Right atrium auricular region (tissue), 2 donors: ENCODE data around the gene KIAA1191. TPM values are rescaled to one million over a fixed set of nuclear protein-coding genes. Genes with fewer than 3 reads are reported as not detected.

Experiments
- DNase-seq: peaks from one replicate; pipeline ENCODE4 v3.0.0-alpha.2; 2019; ENCODE audit warnings: low spot score
- H3K27ac ChIP-seq, 2 donors: fragments of 200-600 bp; sonication (generic); 1 replicate in 1 of 2; 2 replicates in 1 of 2; pipeline ENCODE4 v1.5.1; 2016 to 2019
- H3K27me3 ChIP-seq, 2 donors: fragments of 200-600 bp; sonication (generic); one replicate each; pipeline versions ENCODE4 v1.5.1 to v1.6.0; 2017 to 2019
- H3K36me3 ChIP-seq: fragments of 200-600 bp; sonication (generic); one replicate; pipeline ENCODE4 v1.5.1; 2016
- H3K4me1 ChIP-seq, 2 donors: fragments of 200-600 bp; sonication (generic); one replicate each; pipeline versions ENCODE4 v1.5.1 to v1.6.0; 2017 to 2019
- H3K4me3 ChIP-seq, 2 donors: fragments of 200-600 bp; sonication (generic); 1 replicate in 1 of 2; 2 replicates in 1 of 2; pipeline ENCODE4 v1.5.1; 2017 to 2019; ENCODE audit warnings: mild to moderate bottlenecking in 1 of 2, moderate library complexity in 1 of 2
- H3K9me3 ChIP-seq, 2 donors: fragments of 200-600 bp; sonication (generic); one replicate each; pipeline ENCODE4 v1.5.1; 2019
- CTCF ChIP-seq, 2 donors: fragments of 200-600 bp; sonication (generic); IDR thresholded peaks; one replicate each; pipeline ENCODE4 v1.5.1; 2019; ENCODE audit warnings: antibody characterized with exemption in 2 of 2
- total RNA-seq, 2 donors: library from RNA; depleted of rRNA; stranded (reverse); fragments of >200 nt; gene quantifications; one replicate each; pipeline ENCODE4 v1.1.0, GENCODE V29; 2016

The KIAA1191 gene
- total RNA-seq, 2 donors from 2014 or later: 118 to 141 TPM

- H3K36me3 ChIP-seq: peaks cover 40% of the 10 kb centered on the region
- no peaks in the 10 kb centered on the region for H3K4me1 ChIP-seq
- H3K27ac ChIP-seq: no peak overlapping the region
- H3K4me3 ChIP-seq: no peak overlapping the region
- no peaks in the 10 kb centered on the region for H3K27me3 ChIP-seq
- no peak for DNase-seq
- no peak for TF ChIP-seq CTCF (IDR thresholded peaks at IDR 0.05)
- H3K9me3 ChIP-seq: no peaks in the 10 kb centered on the region
These were observed 18.7 kb downstream of the KIAA1191 start for GRCh38 chr5:176342766-176343458.

GRCh38 chr5:176342158-176342483 is 19.4 kb downstream of the KIAA1191 start:
- H3K27ac ChIP-seq: no peak overlapping the region
- H3K36me3 ChIP-seq: peaks cover 40% of the 10 kb centered on the region

GRCh38 chr5:176341325-176342157 is 20.0 kb downstream of the KIAA1191 start:
- H3K36me3 ChIP-seq: peaks cover 40% of the 10 kb centered on the region
- no peak for TF ChIP-seq CTCF (IDR thresholded peaks at IDR 0.05)
- no peaks in the 10 kb centered on the region for H3K4me1 ChIP-seq
- no peaks in the 10 kb centered on the region for H3K27me3 ChIP-seq
- no peak overlapping the region for H3K4me3 ChIP-seq
- H3K9me3 ChIP-seq: no peaks in the 10 kb centered on the region
- no peak for DNase-seq
- no peak overlapping the region for H3K27ac ChIP-seq

More at GRCh38 chr5:176342158-176342483, 19.4 kb downstream of the KIAA1191 start:
- no peak for DNase-seq
- H3K9me3 ChIP-seq: no peaks in the 10 kb centered on the region
- H3K27me3 ChIP-seq: no peaks in the 10 kb centered on the region
- no peak overlapping the region for H3K4me3 ChIP-seq
- H3K4me1 ChIP-seq: no peaks in the 10 kb centered on the region
- TF ChIP-seq CTCF (IDR thresholded peaks at IDR 0.05): no peak

GRCh38 chr5:176339304-176339703 is 22.3 kb downstream of the KIAA1191 start:
- TF ChIP-seq CTCF (IDR thresholded peaks at IDR 0.05): no peak

GRCh38 chr5:176337913-176338312 is 23.7 kb downstream of the KIAA1191 start:
- no peak for TF ChIP-seq CTCF (IDR thresholded peaks at IDR 0.05)
- no peaks in the 10 kb centered on the region for H3K4me1 ChIP-seq
- H3K27ac ChIP-seq: no peak overlapping the region
- DNase-seq: no peak
- H3K9me3 ChIP-seq: no peaks in the 10 kb centered on the region
- no peaks in the 10 kb centered on the region for H3K27me3 ChIP-seq
- H3K36me3 ChIP-seq: peaks cover 19% of the 10 kb centered on the region
- no peak overlapping the region for H3K4me3 ChIP-seq

More at GRCh38 chr5:176339304-176339703, 22.3 kb downstream of the KIAA1191 start:
- no peaks in the 10 kb centered on the region for H3K9me3 ChIP-seq
- H3K4me1 ChIP-seq: no peaks in the 10 kb centered on the region
- H3K27ac ChIP-seq: no peak overlapping the region
- no peaks in the 10 kb centered on the region for H3K27me3 ChIP-seq
- peaks cover 19% of the 10 kb centered on the region for H3K36me3 ChIP-seq
- no peak for DNase-seq
- H3K4me3 ChIP-seq: no peak overlapping the region
